Naive thymus-derived CD4-positive, alpha-beta T cell (primary cell): ENCODE data around the gene C13orf46. TPM values are rescaled to one million over a fixed set of nuclear protein-coding genes. Genes with fewer than 3 reads are reported as not detected.

Experiments used
- ATAC-seq: fragments of 150-1000 bp; cut with Tn5 transposase; 2 replicates; pipeline ENCODE4 v1.10.0; 2021; ENCODE audit warnings: mild to moderate bottlenecking, moderate library complexity
- CTCF ChIA-PET: fragments of 350-600 bp; sonication (Branson Sonifier 250); formaldehyde crosslinking; loops from one replicate; lab custom pipeline; 2021; ENCODE audit warnings: antibody characterized with exemption; lab: Charles Lee
- POLR2A ChIA-PET: fragments of 350-600 bp; sonication (Branson Sonifier 250); formaldehyde crosslinking; loops from one replicate; lab custom pipeline; 2021; ENCODE audit warnings: antibody characterized with exemption, inconsistent platforms; lab: Charles Lee
- DNase-seq, 9 donors: peaks; one replicate each; pipeline versions ENCODE4 v3.0.0 to v3.0.0-alpha.2; 2020 to 2022; ENCODE audit warnings: mixed read lengths in 1 of 9
- H3K27ac ChIP-seq: one replicate; pipeline ENCODE4 v1.7.0; 2013; ENCODE audit warnings: mild to moderate bottlenecking, low read depth, low read length, moderate library complexity
- H3K27me3 ChIP-seq, 2 donors: one replicate each; pipeline ENCODE4 v1.7.0; 2013; ENCODE audit warnings: low read length in 2 of 2, mild to moderate bottlenecking in 2 of 2, moderate library complexity in 2 of 2; ENCODE audit not compliant: control insufficient read depth in 2 of 2, insufficient read depth in 2 of 2
- H3K36me3 ChIP-seq, 3 experiments: 1 replicate in 2 of 3; 2 replicates in 1 of 3; pipeline ENCODE4 v1.7.0; 2013; ENCODE audit warnings: low read length in 3 of 3, mild to moderate bottlenecking in 3 of 3, moderate library complexity in 1 of 3; ENCODE audit not compliant: insufficient read depth in 3 of 3, control insufficient read depth in 2 of 3
- H3K4me1 ChIP-seq, 2 donors: one replicate each; pipeline ENCODE4 v1.7.0; 2013; ENCODE audit warnings: low read length in 2 of 2, mild to moderate bottlenecking in 2 of 2, moderate library complexity in 1 of 2; ENCODE audit not compliant: control insufficient read depth in 2 of 2, insufficient read depth in 2 of 2
- H3K4me3 ChIP-seq: 2 replicates; pipeline ENCODE4 v1.7.0; 2013; ENCODE audit warnings: mild to moderate bottlenecking, low read length
- H3K9me3 ChIP-seq, 3 experiments: 1 replicate in 2 of 3; 2 replicates in 1 of 3; pipeline ENCODE4 v1.7.0; 2013; ENCODE audit warnings: low read length in 3 of 3; ENCODE audit not compliant: control insufficient read depth in 2 of 3
- H3K27ac Mint-ChIP-seq, 9 donors: one replicate each; pipeline ENCODE4 v1.8.0; 2020 to 2022; ENCODE audit warnings: mixed read lengths in 9 of 9, mild to moderate bottlenecking in 8 of 9, moderate library complexity in 5 of 9, inconsistent platforms in 2 of 9
- H3K27me3 Mint-ChIP-seq, 5 donors: one replicate each; pipeline ENCODE4 v1.8.0; 2021 to 2022; ENCODE audit warnings: mixed read lengths in 5 of 5, mild to moderate bottlenecking in 1 of 5
- H3K36me3 Mint-ChIP-seq, 5 donors: one replicate each; pipeline ENCODE4 v1.8.0; 2020 to 2022; ENCODE audit warnings: mixed read lengths in 5 of 5, mild to moderate bottlenecking in 3 of 5, inconsistent platforms in 1 of 5
- H3K4me1 Mint-ChIP-seq, 7 donors: one replicate each; pipeline ENCODE4 v1.8.0; 2020 to 2022; ENCODE audit warnings: mixed read lengths in 7 of 7, mild to moderate bottlenecking in 3 of 7, inconsistent platforms in 1 of 7
- H3K4me3 Mint-ChIP-seq, 10 donors: one replicate each; pipeline ENCODE4 v1.8.0; 2020 to 2022; ENCODE audit warnings: mild to moderate bottlenecking in 10 of 10, mixed read lengths in 10 of 10, moderate library complexity in 6 of 10, inconsistent platforms in 2 of 10
- H3K9me3 Mint-ChIP-seq, 11 donors: one replicate each; pipeline ENCODE4 v1.8.0; 2020 to 2022; ENCODE audit warnings: mixed read lengths in 11 of 11, mild to moderate bottlenecking in 4 of 11, inconsistent platforms in 1 of 11, moderate library complexity in 1 of 11
- intact Hi-C, 2 donors: fragments of 100-400 bp; cut with micrococcal nuclease; formaldehyde crosslinking; loops; one replicate each; pipeline ENCODE4 v1.15.1; 2023
- polyA plus RNA-seq, 2 donors: library from polyadenylated mRNA; unstranded; fragments of 300-500 nt; fragmentation: Illumina TruSeq; gene quantifications; one replicate each; pipeline ENCODE4 v1.2.3, GENCODE V29; 2021
- total RNA-seq, 6 experiments: library from RNA in 5 of 6; stranded (reverse) in 5 of 6; gene quantifications; 1 replicate in 5 of 6; 2 replicates in 1 of 6; pipeline ENCODE4 v1.2.3 and lab custom pipeline; 2021 to 2026

The C13orf46 gene
- total and polyA plus RNA-seq, 7 experiments from 2014 or later, result 1.3 to 27.0 (median 16.9) TPM

GRCh38 chr13:113943821-113944565 lies 29.9 kb downstream of the C13orf46 start:
- Mint-ChIP-seq H3K4me3 (peak overlapping the region in 1 of 10 donors; percentile 6), H3K27me3 (no peaks in the 10 kb centered on the region), H3K36me3 (peaks cover 0 to 7% (median 0%) of the 10 kb centered on the region in 5 donors), H3K4me1 (peaks cover 3 to 9% (median 5%) of the 10 kb centered on the region in 7 donors), H3K27ac (peak overlapping the region in 1 of 9 donors; percentile 28), H3K9me3 (peaks cover 0 to 2% (median 0%) of the 10 kb centered on the region in 11 donors)
- Histone ChIP-seq H3K27me3 (no peaks in the 10 kb centered on the region), H3K4me1 (no peaks in the 10 kb centered on the region), H3K27ac (no peak overlapping the region), H3K4me3 (no peak overlapping the region), H3K36me3 (peaks cover 0 to 25% (median 0%) of the 10 kb centered on the region in 3 experiments), H3K9me3 (no peaks in the 10 kb centered on the region)
- ATAC-seq, result no peak
- intact Hi-C loops, result no loop called here
- no peak for DNase-seq
- ChIA-PET CTCF (no interaction called here), POLR2A (no interaction called here)

- H3K27ac Mint-ChIP-seq, result peak overlapping the region in 4 of 9 donors; percentile 21 to 33 (median 30)
- Histone ChIP-seq H3K36me3 (peaks cover 0 to 25% (median 0%) of the 10 kb centered on the region in 3 experiments), H3K9me3 (no peaks in the 10 kb centered on the region), H3K27ac (no peak overlapping the region), H3K4me1 (no peaks in the 10 kb centered on the region), H3K27me3 (no peaks in the 10 kb centered on the region), H3K4me3 (no peak overlapping the region)
- ChIA-PET POLR2A (no interaction called here), CTCF (no interaction called here)
- H3K4me3 Mint-ChIP-seq, result no peak overlapping the region
- DNase-seq, result no peak
- intact Hi-C loops, result no loop called here
- no peaks in the 10 kb centered on the region for H3K27me3 Mint-ChIP-seq
- H3K36me3 Mint-ChIP-seq, result peaks cover 0 to 7% (median 0%) of the 10 kb centered on the region in 5 donors
- peaks cover 0 to 5% (median 0%) of the 10 kb centered on the region in 7 donors for H3K4me1 Mint-ChIP-seq
- ATAC-seq, result no peak
- H3K9me3 Mint-ChIP-seq, result peaks cover 0 to 2% (median 0%) of the 10 kb centered on the region in 11 donors
Observed at GRCh38 chr13:113942591-113943103, 31.2 kb downstream of the C13orf46 start.

- peaks cover 0 to 7% (median 0%) of the 10 kb centered on the region in 5 donors for H3K36me3 Mint-ChIP-seq
- DNase-seq (no peak), ATAC-seq (no peak)
- Histone ChIP-seq H3K9me3 (no peaks in the 10 kb centered on the region), H3K4me1 (no peaks in the 10 kb centered on the region), H3K4me3 (no peak overlapping the region), H3K27me3 (no peaks in the 10 kb centered on the region), H3K27ac (no peak overlapping the region), H3K36me3 (peaks cover 0 to 25% (median 0%) of the 10 kb centered on the region in 3 experiments)
- H3K27me3 Mint-ChIP-seq, result peaks cover 0 to 2% (median 0%) of the 10 kb centered on the region in 5 donors
- intact Hi-C loops, result no loop called here
- peak overlapping the region in 4 of 9 donors; percentile 12 to 65 (median 30) for H3K27ac Mint-ChIP-seq
- H3K4me1 Mint-ChIP-seq, result peaks cover 0 to 5% (median 0%) of the 10 kb centered on the region in 7 donors
- no peak overlapping the region for H3K4me3 Mint-ChIP-seq
- ChIA-PET POLR2A (no interaction called here), CTCF (no interaction called here)
- peaks cover 0 to 2% (median 0%) of the 10 kb centered on the region in 11 donors for H3K9me3 Mint-ChIP-seq
Observed at GRCh38 chr13:113941571-113942191, 32.2 kb downstream of the C13orf46 start.

- H3K27ac Mint-ChIP-seq, result no peak overlapping the region
- ChIA-PET POLR2A (no interaction called here), CTCF (no interaction called here)
- Histone ChIP-seq H3K9me3 (no peaks in the 10 kb centered on the region), H3K36me3 (peaks cover 0 to 25% (median 0%) of the 10 kb centered on the region in 3 experiments), H3K4me1 (no peaks in the 10 kb centered on the region), H3K27ac (no peak overlapping the region), H3K4me3 (no peak overlapping the region), H3K27me3 (no peaks in the 10 kb centered on the region)
- intact Hi-C loops, result no loop called here
- no peaks in the 10 kb centered on the region for H3K9me3 Mint-ChIP-seq
- H3K27me3 Mint-ChIP-seq, result peaks cover 0 to 2% (median 0%) of the 10 kb centered on the region in 5 donors
- H3K36me3 Mint-ChIP-seq, result peaks cover 0 to 7% (median 0%) of the 10 kb centered on the region in 5 donors
- H3K4me1 Mint-ChIP-seq, result peaks cover 0 to 5% (median 0%) of the 10 kb centered on the region in 7 donors
- DNase-seq (no peak), ATAC-seq (no peak)
- no peak overlapping the region for H3K4me3 Mint-ChIP-seq
Observed at GRCh38 chr13:113939944-113940297, 34.0 kb downstream of the C13orf46 start.

GRCh38 chr13:113939129-113939943 lies 34.5 kb downstream of the C13orf46 start:
- Mint-ChIP-seq H3K27me3 (peaks cover 0 to 2% (median 0%) of the 10 kb centered on the region in 5 donors), H3K27ac (no peak overlapping the region), H3K9me3 (no peaks in the 10 kb centered on the region), H3K4me3 (no peak overlapping the region), H3K36me3 (peaks cover 0 to 7% (median 0%) of the 10 kb centered on the region in 5 donors), H3K4me1 (peaks cover 0 to 5% (median 0%) of the 10 kb centered on the region in 7 donors)
- Histone ChIP-seq H3K27ac (no peak overlapping the region), H3K27me3 (peaks cover 0 to 2% of the 10 kb centered on the region in 2 donors), H3K36me3 (peaks cover 0 to 25% (median 0%) of the 10 kb centered on the region in 3 experiments), H3K9me3 (no peaks in the 10 kb centered on the region), H3K4me3 (no peak overlapping the region), H3K4me1 (no peaks in the 10 kb centered on the region)
- intact Hi-C loops, result no loop called here
- peak; percentile 18 for ATAC-seq
- ChIA-PET POLR2A (interaction anchor here (1.3 kb wide), 1 partner anchor 13 kb away, joined by 3 read pairs; no protein-coding TSS in a partner anchor), CTCF (no interaction called here)
- no peak for DNase-seq

- Histone ChIP-seq H3K27me3 (peaks cover 0 to 5% of the 10 kb centered on the region in 2 donors), H3K4me3 (no peak overlapping the region), H3K4me1 (no peaks in the 10 kb centered on the region), H3K27ac (no peak overlapping the region), H3K36me3 (peaks cover 0 to 19% (median 0%) of the 10 kb centered on the region in 3 experiments), H3K9me3 (no peaks in the 10 kb centered on the region)
- H3K36me3 Mint-ChIP-seq, result peaks cover 0 to 7% (median 0%) of the 10 kb centered on the region in 5 donors
- POLR2A ChIA-PET, result interaction anchor here (1.3 kb wide), 1 partner anchor 12 kb away, joined by 3 read pairs; no protein-coding TSS in a partner anchor
- peak overlapping the region in 1 of 10 donors; percentile 16 for H3K4me3 Mint-ChIP-seq
- intact Hi-C loops, result no loop called here
- no peak for ATAC-seq
- peaks cover 0 to 5% (median 0%) of the 10 kb centered on the region in 7 donors for H3K4me1 Mint-ChIP-seq
- peaks cover 0 to 5% (median 0%) of the 10 kb centered on the region in 5 donors for H3K27me3 Mint-ChIP-seq
- H3K27ac Mint-ChIP-seq, result peak overlapping the region in 3 of 9 donors; percentile 9 to 51 (median 34)
- H3K9me3 Mint-ChIP-seq, result no peaks in the 10 kb centered on the region
- DNase-seq, result no peak
- CTCF ChIA-PET, result no interaction called here
Observed at GRCh38 chr13:113938716-113939115, 35.2 kb downstream of the C13orf46 start.
